ENCODE results near the gene PPP2R2B. TPM values are rescaled to one million over a fixed set of nuclear protein-coding genes. Genes with fewer than 3 reads are reported as not detected.

PPP2R2B gene
- total RNA-seq, 1 experiment from 2014 or later = 9.1 TPM

DNA sequence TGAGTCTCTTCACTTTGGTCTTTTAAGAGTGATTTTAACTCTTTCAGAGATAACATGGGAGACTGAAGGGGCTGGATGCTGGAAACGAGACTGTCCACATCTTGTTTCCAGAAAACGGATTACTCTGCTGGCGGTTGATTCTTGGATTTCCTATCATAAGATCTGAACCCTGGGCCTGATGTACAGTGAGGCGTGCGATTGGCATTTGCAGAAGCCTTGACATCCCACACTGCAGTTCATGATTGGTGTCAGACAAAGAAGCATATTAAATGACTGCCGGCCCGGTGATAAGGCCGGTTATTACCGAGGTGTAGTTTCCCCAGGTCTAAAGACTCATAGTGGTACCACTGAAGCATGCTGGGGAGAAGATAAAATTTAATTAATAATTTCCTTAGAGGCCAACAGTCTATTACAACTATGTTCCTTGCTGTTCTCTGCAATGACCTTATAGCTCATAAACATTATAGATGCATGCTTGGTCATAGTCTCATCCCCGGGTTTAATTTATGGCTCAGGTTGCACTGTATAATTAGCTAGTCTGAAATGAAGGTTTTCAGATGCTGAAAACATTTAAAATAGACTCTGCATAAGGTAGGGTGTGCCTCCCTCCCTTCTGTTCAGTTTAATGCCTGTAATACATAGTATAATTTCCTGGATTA, 99.2 kb downstream of the PPP2R2B start:
- Histone ChIP-seq H3K27me3 (no peaks in the 10 kb centered on the region; the same call in 1 of the 2 replicates), H3K9me3 (no peaks in the 10 kb centered on the region), H3K4me3 (no peak overlapping the region), H3K36me3 (no peaks in the 10 kb centered on the region)
- DNase-seq = no peak

DNA sequence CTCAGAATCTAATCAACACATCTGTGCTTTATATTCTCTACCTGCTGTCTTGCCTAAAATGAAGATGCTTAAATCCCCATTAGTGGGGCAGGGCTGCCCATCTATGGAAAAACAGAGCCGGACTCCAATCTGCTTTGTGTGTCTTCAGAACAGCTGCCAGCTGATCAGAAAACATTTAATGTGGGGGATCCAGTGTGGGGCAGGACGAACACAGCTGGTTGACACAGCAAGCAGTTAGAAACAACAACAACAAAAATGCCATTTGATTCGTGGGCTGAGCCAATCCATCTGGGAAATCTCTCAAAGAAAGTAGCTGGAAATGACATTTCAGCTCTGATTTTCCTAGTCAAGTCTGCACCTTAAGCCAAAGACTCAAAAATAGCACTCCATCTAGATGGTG, 99.8 kb downstream of the PPP2R2B start:
- no peaks in the 10 kb centered on the region for H3K9me3 ChIP-seq
- no peaks in the 10 kb centered on the region; the same call in 1 of the 2 replicates for H3K27me3 ChIP-seq
- H3K36me3 ChIP-seq = no peaks in the 10 kb centered on the region
- no peak overlapping the region for H3K4me3 ChIP-seq
- DNase-seq = no peak

GRCh38 chr5:146778261-146778660, 100.3 kb downstream of the PPP2R2B start:
- H3K9me3 ChIP-seq = no peaks in the 10 kb centered on the region
- H3K4me3 ChIP-seq = no peak overlapping the region
- DNase-seq = no peak
- no peaks in the 10 kb centered on the region for H3K36me3 ChIP-seq
- H3K27me3 ChIP-seq = no peaks in the 10 kb centered on the region

DNA sequence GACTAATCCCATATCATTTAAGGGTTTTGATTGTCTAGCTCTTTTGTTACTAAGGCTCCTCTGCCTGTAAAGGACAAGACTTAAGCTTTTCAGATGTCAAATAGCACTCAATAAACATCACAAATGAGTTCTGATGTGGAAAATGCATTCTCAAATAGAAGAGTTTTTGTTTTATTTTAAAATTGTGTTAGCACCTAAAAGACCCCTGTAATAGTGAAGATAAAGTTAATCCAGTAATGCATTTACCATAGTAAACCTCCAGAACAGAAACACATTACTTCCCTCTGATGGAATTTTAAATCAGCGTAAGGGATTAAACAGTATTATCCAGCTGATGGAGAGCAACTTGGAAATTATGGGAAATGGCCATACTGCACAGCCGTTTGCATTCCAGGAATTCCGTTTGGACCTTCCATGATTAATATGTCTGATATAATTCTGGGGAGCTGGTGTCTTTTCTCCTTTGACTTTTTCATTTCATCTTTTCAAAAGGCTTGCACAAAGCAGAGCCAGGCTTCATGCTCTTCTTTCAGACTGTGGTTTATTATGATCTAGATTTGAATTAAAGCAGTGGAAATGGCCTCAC, 105.6 kb downstream of the PPP2R2B start:
- H3K4me3 ChIP-seq = no peak overlapping the region
- H3K36me3 ChIP-seq = no peaks in the 10 kb centered on the region
- no peak for DNase-seq
- H3K27me3 ChIP-seq = no peaks in the 10 kb centered on the region
- no peaks in the 10 kb centered on the region for H3K9me3 ChIP-seq

GRCh38 chr5:146770980-146771379, 107.6 kb downstream of the PPP2R2B start:
- Histone ChIP-seq H3K36me3 (no peaks in the 10 kb centered on the region), H3K4me3 (no peak overlapping the region), H3K27me3 (no peaks in the 10 kb centered on the region), H3K9me3 (no peaks in the 10 kb centered on the region)
- no peak for DNase-seq

DNA sequence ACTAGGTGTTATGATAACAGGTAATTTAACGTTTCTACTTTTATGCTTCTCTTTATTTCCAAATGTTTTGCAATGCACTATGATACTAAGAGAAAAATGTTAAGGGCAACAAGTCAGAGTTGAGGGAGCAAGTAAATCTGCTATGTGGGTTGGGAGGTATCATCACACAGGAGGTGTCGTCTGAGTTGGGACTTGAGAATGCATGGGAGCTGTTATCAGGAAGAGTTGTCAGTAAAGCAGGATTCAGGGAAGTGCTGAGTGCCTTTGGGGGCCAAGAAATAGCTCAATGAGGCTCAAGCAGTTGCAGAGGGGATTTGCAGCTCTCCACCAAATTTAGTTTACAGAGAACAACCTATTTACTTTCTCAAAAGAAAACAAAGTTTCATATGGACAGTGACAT, 108.0 kb downstream of the PPP2R2B start:
- Histone ChIP-seq H3K4me3 (no peak overlapping the region), H3K27me3 (no peaks in the 10 kb centered on the region), H3K36me3 (no peaks in the 10 kb centered on the region), H3K9me3 (no peaks in the 10 kb centered on the region)
- no peak for DNase-seq

DNA sequence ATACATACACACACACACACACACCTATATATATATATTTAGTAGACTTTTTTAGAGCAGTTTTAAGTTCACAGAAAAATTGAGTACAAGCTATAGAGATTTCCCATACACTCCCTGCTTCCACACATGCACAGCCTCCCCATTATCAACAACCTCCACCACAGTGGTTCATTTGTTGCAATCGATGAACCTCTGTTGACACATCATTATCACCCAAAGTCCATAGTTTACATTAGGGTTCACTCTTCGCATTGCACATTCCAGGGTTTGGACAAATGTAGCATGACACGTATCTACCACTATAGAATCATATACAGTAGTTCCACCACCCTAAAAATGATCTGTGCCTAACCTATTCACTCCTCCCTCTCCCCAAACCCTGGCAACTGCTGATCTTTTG, 111.0 kb downstream of the PPP2R2B start:
- DNase-seq = no peak
- Histone ChIP-seq H3K36me3 (no peaks in the 10 kb centered on the region), H3K4me3 (no peak overlapping the region), H3K9me3 (no peaks in the 10 kb centered on the region), H3K27me3 (no peaks in the 10 kb centered on the region; the same call in 1 of the 2 replicates)

DNA sequence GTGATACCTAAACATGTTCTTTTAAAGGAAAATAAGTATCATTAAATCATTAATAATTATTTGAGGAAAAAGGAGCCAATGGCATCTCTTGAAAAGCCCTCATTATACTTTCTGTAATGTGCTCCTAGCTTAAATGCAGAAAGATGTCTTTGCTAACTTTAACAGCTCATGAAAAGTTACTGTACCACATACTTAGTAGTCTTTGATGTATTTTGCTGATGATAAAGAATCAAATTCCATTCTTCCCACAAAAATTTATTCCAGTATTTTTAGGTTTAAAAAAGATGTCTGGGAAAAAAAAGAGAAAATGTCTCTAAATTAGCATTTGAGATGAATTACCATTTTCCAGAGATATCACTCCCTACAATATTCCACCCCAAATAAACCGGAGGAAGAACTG, 112.5 kb downstream of the PPP2R2B start:
- Histone ChIP-seq H3K36me3 (no peaks in the 10 kb centered on the region), H3K4me3 (no peak overlapping the region), H3K27me3 (peaks cover 2% of the 10 kb centered on the region; the same call in 1 of the 2 replicates), H3K9me3 (no peaks in the 10 kb centered on the region)
- no peak for DNase-seq

DNA sequence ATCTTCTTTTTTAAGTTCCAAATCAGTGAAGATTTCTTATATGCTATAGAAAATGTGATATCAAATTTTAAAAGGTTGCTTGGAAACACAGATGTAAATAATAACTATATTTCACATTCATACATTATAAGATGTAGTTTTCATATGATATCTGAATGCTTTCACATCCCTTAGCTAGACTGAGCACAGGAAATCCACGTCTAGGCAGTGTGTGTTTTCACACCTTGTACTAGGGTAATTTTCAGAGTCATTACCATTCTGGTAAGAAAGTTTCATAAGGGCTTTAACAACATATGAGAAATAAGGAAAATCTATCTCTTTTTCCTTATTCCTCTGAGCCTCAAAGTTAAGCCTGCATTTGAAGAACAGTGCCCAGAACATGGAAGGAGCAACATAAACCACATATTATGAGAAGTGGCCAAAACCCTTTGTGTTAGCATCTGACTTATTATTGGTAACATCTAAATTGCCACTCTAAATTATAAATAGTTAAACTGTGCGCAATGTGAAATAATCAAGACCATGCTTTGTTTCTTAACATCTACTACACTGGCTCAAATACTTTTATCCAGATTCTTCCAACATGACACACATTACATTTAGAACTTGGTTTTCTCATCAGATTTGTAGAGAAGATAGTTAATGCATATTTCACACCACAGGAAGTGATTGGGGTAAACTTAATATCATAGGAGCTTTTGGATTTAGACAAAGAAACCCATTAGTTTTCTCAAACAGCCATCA, 113.3 kb downstream of the PPP2R2B start:
- Histone ChIP-seq H3K9me3 (no peaks in the 10 kb centered on the region), H3K36me3 (no peaks in the 10 kb centered on the region), H3K27me3 (peaks cover 2% of the 10 kb centered on the region; the same call in 1 of the 2 replicates), H3K4me3 (no peak overlapping the region)
- DNase-seq = no peak

- no peaks in the 10 kb centered on the region for H3K9me3 ChIP-seq
- H3K4me3 ChIP-seq = no peak overlapping the region
- DNase-seq = no peak
- no peaks in the 10 kb centered on the region for H3K36me3 ChIP-seq
- H3K27me3 ChIP-seq = peaks cover 10% of the 10 kb centered on the region
Measured at GRCh38 chr5:146762830-146763229, 115.7 kb downstream of the PPP2R2B start.

DNA sequence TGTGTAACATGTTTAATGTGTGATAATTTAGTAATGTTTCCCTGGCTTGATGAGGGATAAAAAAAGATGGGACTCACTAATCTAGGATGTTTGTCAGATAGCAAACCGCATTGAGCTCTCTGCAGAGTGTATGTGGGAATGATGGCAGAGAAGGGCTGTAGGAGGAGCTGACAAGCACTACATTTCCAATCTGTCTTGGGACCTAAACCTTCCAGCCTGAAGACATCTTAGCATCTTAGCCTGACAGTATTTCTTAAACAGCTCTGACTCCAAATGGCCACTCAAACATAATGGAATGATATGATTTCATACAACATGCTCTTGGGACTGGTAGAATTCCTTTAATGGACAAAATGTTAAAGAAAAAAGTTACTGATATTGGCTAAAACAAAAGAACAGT, 116.7 kb downstream of the PPP2R2B start:
- DNase-seq = no peak
- H3K4me3 ChIP-seq = no peak overlapping the region
- H3K27me3 ChIP-seq = peaks cover 10% of the 10 kb centered on the region
- no peaks in the 10 kb centered on the region for H3K9me3 ChIP-seq
- no peaks in the 10 kb centered on the region for H3K36me3 ChIP-seq

DNA sequence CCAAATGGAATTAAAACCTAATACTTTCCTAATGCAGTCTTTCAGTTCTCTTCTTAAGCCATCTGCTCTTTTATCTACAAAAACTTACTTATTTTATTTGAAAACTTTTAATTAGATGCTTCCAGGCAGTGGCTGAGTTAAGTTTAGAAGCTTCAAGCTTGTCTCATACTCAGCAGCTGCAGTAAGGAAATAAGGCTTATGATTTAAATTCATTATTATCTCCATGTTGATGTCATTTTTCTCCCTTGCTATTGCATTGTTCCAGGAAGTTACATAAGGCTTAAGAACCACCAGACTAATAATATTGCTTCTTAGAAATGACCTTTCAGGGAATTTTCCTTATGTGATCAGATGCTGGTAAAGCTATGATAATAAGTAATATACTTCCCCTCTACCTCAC, 119.6 kb downstream of the PPP2R2B start:
- H3K9me3 ChIP-seq = no peaks in the 10 kb centered on the region
- H3K27me3 ChIP-seq = peaks cover 18% of the 10 kb centered on the region
- no peak overlapping the region for H3K4me3 ChIP-seq
- H3K36me3 ChIP-seq = no peaks in the 10 kb centered on the region
- no peak for DNase-seq

GRCh38 chr5:146758076-146758475, 120.5 kb downstream of the PPP2R2B start:
- no peaks in the 10 kb centered on the region for H3K9me3 ChIP-seq
- H3K27me3 ChIP-seq = peaks cover 18% of the 10 kb centered on the region
- no peak for DNase-seq
- no peak overlapping the region for H3K4me3 ChIP-seq
- H3K36me3 ChIP-seq = no peaks in the 10 kb centered on the region

- H3K27me3 ChIP-seq = peaks cover 16% of the 10 kb centered on the region
- H3K9me3 ChIP-seq = no peaks in the 10 kb centered on the region
- DNase-seq = no peak
- H3K4me3 ChIP-seq = no peak overlapping the region
- no peaks in the 10 kb centered on the region for H3K36me3 ChIP-seq
Measured at GRCh38 chr5:146756546-146756945, 122.0 kb downstream of the PPP2R2B start.

DNA sequence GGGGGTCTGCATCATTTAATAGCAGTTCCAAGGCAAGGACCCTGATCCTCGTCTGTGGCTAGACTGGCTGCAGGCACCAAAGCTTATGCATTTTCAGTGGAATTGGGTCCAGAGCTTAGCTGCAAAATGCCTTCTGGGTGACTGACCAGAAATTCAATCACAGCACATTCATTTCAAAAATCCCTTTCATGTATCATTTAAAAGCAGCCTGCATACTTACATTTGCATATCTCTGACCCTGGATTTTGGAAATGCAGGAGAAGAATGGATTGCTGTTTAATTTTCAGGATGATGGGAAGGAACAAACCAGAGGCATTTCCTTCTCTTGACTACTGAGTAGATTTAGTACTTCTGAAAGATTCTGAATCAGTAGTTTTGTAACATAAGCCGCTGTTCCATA, 122.8 kb downstream of the PPP2R2B start:
- Histone ChIP-seq H3K27me3 (peaks cover 16% of the 10 kb centered on the region), H3K9me3 (no peaks in the 10 kb centered on the region), H3K4me3 (no peak overlapping the region), H3K36me3 (no peaks in the 10 kb centered on the region)
- no peak for DNase-seq

DNA sequence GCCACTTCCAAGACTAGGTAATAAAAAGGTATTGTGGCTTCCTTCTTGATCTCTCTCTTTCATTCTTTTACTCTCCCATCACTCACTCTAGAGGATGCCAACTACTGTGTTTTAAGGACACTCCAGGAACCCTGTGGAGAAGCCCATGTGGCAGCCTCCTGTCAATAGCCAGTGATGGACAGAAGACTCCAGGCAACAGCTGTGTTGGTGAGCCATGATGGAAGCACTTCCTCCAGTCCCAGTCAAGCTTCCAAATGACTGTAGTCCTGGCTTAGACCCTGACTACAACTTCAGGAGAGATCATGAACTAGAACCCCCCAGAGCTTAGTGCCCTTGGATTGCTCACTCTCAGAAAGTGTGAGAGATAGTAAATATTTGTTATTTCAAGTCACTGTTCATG, 123.9 kb downstream of the PPP2R2B start:
- peaks cover 16% of the 10 kb centered on the region for H3K27me3 ChIP-seq
- H3K9me3 ChIP-seq = no peaks in the 10 kb centered on the region
- H3K36me3 ChIP-seq = no peaks in the 10 kb centered on the region
- no peak overlapping the region for H3K4me3 ChIP-seq
- DNase-seq = no peak

DNA sequence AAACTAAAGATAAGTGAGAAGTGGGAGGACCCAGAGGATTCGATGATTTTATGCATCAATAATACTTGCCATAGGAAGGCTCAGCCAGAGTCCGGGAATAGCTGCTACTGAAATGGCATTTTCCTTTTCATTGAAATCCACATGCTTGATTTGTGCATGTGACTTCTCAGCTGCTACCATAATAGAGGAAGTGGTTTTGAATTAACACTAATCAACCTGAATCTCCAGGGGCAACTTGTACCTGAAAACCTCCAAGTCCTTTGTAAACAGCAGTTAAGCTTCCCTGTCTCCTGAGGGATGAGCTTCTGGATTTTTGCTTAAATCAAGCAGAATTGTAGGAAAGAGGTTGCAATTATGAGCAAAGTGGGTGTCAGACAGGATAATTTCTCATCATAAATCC, 124.9 kb downstream of the PPP2R2B start:
- H3K36me3 ChIP-seq = no peaks in the 10 kb centered on the region
- H3K27me3 ChIP-seq = peaks cover 8% of the 10 kb centered on the region; the same call in 1 of the 2 replicates
- H3K9me3 ChIP-seq = peaks cover 2% of the 10 kb centered on the region; the same call in 1 of the 2 replicates
- DNase-seq = no peak
- H3K4me3 ChIP-seq = no peak overlapping the region

Measured in MG63 (cell line).